ENCODE data around the gene ASB16. TPM values are rescaled to one million over a fixed set of nuclear protein-coding genes. Genes with fewer than 3 reads are reported as not detected.
A peak's percentile ranks its signal among the peaks of the same experiment; 100 is the strongest.

ASB16 gene
- total RNA-seq, 4 donors from 2014 or later = 0.19 TPM; not detected in 3

GRCh38 chr17:44199553-44200477, 29.3 kb downstream of the ASB16 start, which contains the start of gene ATXN7L3:
ATXN7L3 (minus strand) TSS chr17:44199884; CDS start chr17:44198070, 1,814 bp downstream.
- no peak for TF ChIP-seq CTCF (IDR thresholded peaks at IDR 0.05)
- DNase-seq (ENCODE audit: low spot score) (peak; percentile 93), ATAC-seq (ENCODE audit: low FRiP score) (peak; percentile 91)

DNA sequence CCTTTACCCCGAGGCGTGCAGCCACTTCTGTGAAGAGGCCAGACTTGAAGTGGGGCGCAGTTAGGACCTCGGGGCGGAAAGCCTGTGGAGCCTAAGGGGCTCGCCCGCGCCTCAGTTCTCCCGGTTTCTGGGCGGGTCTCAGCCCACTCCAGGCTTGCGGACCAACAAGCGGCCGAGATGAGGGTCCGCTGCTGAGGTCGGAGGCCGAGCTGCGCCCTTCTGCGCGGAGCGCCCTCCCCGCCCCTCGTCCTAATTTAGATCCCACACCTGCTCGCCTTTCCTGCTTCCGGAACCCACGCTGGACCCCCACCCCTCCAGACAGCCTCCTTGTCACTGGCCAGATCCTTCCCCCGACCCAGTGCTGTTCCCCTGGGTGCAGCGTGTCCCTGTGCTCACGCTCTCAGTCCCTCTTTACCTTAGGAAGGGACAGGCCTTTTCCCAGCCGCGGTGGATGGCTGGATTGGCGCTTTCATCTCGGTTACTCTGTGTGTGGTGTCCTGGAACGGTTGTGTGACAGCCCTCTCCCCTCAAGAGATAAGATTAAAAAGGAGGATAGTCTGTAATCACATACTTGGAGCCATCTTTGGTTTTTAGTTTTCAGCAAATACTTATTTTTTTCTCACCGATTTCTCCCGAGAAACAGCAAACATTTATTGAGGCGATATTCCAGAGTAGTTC, 30.1 kb downstream of the ASB16 start:
- ATAC-seq (ENCODE audit: low FRiP score) = no peak
- no peak for DNase-seq (ENCODE audit: low spot score)
- TF ChIP-seq CTCF (IDR thresholded peaks at IDR 0.05) = no peak

GRCh38 chr17:44202756-44203155, 32.3 kb downstream of the ASB16 start:
- TF ChIP-seq CTCF (IDR thresholded peaks at IDR 0.05) = no peak
- no peak for DNase-seq (ENCODE audit: low spot score)

GRCh38 chr17:44203731-44204440, 33.4 kb downstream of the ASB16 start:
- TF ChIP-seq CTCF (IDR thresholded peaks at IDR 0.05) = peak in 1 of 3 donors; percentile 41
- DNase-seq (ENCODE audit: low spot score) (no peak), ATAC-seq (ENCODE audit: low FRiP score) (no peak)

More at GRCh38 chr17:44202756-44203155, 32.3 kb downstream of the ASB16 start:
- no peak for ATAC-seq (ENCODE audit: low FRiP score)

DNA sequence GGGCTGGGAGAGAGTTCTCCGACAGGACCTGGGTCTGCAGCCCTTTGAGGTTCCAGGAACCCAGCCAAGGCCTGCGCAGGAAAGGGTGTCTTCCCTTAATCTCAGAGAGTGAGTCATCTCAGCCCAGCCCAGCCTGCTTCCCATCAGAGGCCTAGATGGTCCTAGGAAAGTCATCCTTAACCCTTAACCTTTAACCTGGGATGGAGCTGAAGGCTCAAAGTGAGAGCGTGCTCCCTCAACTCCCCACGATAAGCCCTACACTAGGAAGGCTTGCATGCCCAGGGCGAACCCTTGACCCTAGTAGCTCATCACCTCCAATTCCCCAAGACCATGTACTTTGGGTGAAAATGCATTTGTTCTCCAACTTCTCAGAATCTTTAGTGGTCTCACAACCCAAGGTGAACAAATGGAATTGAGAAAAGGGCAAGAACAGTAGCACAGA, 34.0 kb downstream of the ASB16 start:
- ATAC-seq (ENCODE audit: low FRiP score) = peak; percentile 5
- DNase-seq (ENCODE audit: low spot score) = no peak
- TF ChIP-seq CTCF (IDR thresholded peaks at IDR 0.05) = no peak

- DNase-seq (ENCODE audit: low spot score) = no peak
- ATAC-seq (ENCODE audit: low FRiP score) = no peak
- TF ChIP-seq CTCF (IDR thresholded peaks at IDR 0.05) = no peak
These were observed 35.7 kb downstream of the ASB16 start for GRCh38 chr17:44205962-44206824.

Data from omental fat pad (tissue), 4 donors.